HEK293 (cell line): ENCODE results near the gene TRAPPC12.

Experiments used
- GLI2 ChIP-seq: fragments of 450-650 bp; formaldehyde crosslinking; IDR thresholded peaks from 2 replicates; pipeline ENCODE4; 2017; ENCODE audit warnings: missing biosample characterization, missing genetic modification characterization, low read depth, borderline replicate concordance
- PRDM1 ChIP-seq: fragments of 450-650 bp; formaldehyde crosslinking; IDR thresholded peaks from 2 replicates; pipeline ENCODE4; 2016; ENCODE audit warnings: missing biosample characterization, missing genetic modification characterization
- REST ChIP-seq: fragments of 450-650 bp; formaldehyde crosslinking; IDR thresholded peaks from 2 replicates; pipeline ENCODE4 v1.5.1; 2016; ENCODE audit warnings: missing biosample characterization, missing genetic modification characterization
- TCF7L2 ChIP-seq: IDR thresholded peaks from 2 replicates; pipeline ENCODE4 v1.6.1; 2011; ENCODE audit warnings: low read depth, mild to moderate bottlenecking, inconsistent platforms, low read length, moderate library complexity, borderline replicate concordance
- YY1 ChIP-seq: fragments of 450-650 bp; formaldehyde crosslinking; IDR thresholded peaks from 2 replicates; pipeline ENCODE4 v1.5.1; 2018; ENCODE audit warnings: missing biosample characterization, missing genetic modification characterization
- ZNF10 ChIP-seq: fragments of 450-650 bp; formaldehyde crosslinking; IDR thresholded peaks from 2 replicates; pipeline ENCODE4 v1.5.1; 2017; ENCODE audit warnings: missing biosample characterization, missing genetic modification characterization
- ZNF24 ChIP-seq: fragments of 450-650 bp; formaldehyde crosslinking; IDR thresholded peaks from 2 replicates; pipeline ENCODE4 v1.5.1; 2016; ENCODE audit warnings: missing biosample characterization, missing genetic modification characterization
- ZNF302 ChIP-seq: fragments of 450-650 bp; formaldehyde crosslinking; IDR thresholded peaks from 2 replicates; pipeline ENCODE4 v1.5.1; 2016; ENCODE audit warnings: missing biosample characterization, missing genetic modification characterization, low read depth
- ZNF48 ChIP-seq: fragments of 450-650 bp; formaldehyde crosslinking; IDR thresholded peaks from 2 replicates; pipeline ENCODE4 v1.5.1; 2016; ENCODE audit warnings: missing biosample characterization, missing genetic modification characterization
- ZNF623 ChIP-seq: fragments of 450-650 bp; formaldehyde crosslinking; IDR thresholded peaks from 2 replicates; pipeline ENCODE4 v1.5.1; 2016; ENCODE audit warnings: missing biosample characterization, missing genetic modification characterization
- TF ChIP-seq, protein P1 (sequence below): fragments of 450-650 bp; formaldehyde crosslinking; IDR thresholded peaks from 2 replicates; pipeline ENCODE4 v1.5.1; 2016; ENCODE audit warnings: missing biosample characterization, missing genetic modification characterization
- TF ChIP-seq, protein P2 (sequence below): fragments of 450-650 bp; formaldehyde crosslinking; optimal IDR thresholded peaks from 2 replicates; pipeline ENCODE3; 2016; ENCODE audit warnings: missing biosample characterization, mild to moderate bottlenecking, missing genetic modification characterization

GRCh38 chr2:3443506-3444084, 64.1 kb downstream of the TRAPPC12 start:
- TF ChIP-seq, protein P1, sequence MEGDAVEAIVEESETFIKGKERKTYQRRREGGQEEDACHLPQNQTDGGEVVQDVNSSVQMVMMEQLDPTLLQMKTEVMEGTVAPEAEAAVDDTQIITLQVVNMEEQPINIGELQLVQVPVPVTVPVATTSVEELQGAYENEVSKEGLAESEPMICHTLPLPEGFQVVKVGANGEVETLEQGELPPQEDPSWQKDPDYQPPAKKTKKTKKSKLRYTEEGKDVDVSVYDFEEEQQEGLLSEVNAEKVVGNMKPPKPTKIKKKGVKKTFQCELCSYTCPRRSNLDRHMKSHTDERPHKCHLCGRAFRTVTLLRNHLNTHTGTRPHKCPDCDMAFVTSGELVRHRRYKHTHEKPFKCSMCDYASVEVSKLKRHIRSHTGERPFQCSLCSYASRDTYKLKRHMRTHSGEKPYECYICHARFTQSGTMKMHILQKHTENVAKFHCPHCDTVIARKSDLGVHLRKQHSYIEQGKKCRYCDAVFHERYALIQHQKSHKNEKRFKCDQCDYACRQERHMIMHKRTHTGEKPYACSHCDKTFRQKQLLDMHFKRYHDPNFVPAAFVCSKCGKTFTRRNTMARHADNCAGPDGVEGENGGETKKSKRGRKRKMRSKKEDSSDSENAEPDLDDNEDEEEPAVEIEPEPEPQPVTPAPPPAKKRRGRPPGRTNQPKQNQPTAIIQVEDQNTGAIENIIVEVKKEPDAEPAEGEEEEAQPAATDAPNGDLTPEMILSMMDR (tag by site-specific recombination) = no peak
- TF ChIP-seq ZNF10 (tag by site-specific recombination) (no peak), REST (tag by site-specific recombination) (no peak), YY1 (tag by site-specific recombination) (no peak), ZNF48 (tag by site-specific recombination) (no peak), PRDM1 (tag by site-specific recombination) (no peak), ZNF24 (tag by site-specific recombination) (no peak), ZNF302 (tag by site-specific recombination) (no peak), GLI2 (no peak), TCF7L2 (no peak), ZNF623 (tag by site-specific recombination) (no peak)
- TF ChIP-seq, protein P2, sequence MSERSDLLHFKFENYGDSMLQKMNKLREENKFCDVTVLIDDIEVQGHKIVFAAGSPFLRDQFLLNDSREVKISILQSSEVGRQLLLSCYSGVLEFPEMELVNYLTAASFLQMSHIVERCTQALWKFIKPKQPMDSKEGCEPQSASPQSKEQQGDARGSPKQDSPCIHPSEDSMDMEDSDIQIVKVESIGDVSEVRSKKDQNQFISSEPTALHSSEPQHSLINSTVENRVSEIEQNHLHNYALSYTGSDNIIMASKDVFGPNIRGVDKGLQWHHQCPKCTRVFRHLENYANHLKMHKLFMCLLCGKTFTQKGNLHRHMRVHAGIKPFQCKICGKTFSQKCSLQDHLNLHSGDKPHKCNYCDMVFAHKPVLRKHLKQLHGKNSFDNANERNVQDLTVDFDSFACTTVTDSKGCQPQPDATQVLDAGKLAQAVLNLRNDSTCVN (tag by site-specific recombination) = no peak
